NCI-H146 treated with DMSO at 0.1 percent for 48 hours (cell line): ENCODE results near the gene NCAPD2.

Experiments used
- DNase-seq: peaks from one replicate; lab custom pipeline; 2025; ENCODE audit not compliant: unreplicated experiment; lab: John Stamatoyannopoulos, UW

The NCAPD2 gene

DNA sequence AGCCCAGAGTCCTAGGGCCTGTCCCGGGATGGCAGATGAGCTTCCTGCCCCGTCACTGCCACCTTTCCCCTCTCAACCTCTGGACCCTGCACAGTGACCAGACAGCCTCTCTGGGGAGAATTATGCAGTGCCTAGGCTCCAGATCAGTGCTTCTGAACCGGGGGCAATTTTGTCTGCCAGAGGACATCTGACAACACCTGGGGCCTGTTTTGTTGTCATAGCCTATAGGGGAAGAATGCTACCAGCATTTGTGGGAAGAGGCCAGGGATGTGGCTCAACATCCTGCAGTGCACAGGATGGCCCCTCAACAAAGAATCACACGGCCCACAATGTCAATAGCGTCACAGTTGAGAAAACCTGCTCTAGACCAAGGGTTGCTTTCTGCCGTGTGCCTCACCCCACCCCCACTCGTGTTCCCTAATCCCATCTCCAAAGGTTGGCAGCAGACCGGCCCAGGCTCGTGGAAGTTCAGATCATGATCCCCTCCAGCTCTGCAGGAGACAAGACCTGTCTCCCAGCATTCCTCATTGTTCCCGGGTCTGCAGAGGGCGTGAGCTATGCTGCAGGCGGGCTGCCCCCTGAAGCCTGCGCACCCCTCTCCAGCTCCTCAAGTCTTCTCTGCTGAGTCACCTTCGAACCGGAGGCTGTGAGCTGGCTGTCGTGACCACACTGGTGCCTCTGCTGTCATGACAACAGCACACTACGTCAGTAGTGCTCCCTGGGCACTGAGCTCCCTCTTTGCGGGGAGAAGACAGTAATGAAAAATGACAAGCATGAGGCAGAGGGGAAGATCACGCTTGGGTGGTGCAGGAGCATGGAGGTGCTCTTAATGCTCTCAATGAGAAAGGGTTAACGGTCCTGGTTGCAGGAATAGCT, 38.4 kb downstream of the NCAPD2 start:
- peak; percentile 41 for DNase-seq

DNA sequence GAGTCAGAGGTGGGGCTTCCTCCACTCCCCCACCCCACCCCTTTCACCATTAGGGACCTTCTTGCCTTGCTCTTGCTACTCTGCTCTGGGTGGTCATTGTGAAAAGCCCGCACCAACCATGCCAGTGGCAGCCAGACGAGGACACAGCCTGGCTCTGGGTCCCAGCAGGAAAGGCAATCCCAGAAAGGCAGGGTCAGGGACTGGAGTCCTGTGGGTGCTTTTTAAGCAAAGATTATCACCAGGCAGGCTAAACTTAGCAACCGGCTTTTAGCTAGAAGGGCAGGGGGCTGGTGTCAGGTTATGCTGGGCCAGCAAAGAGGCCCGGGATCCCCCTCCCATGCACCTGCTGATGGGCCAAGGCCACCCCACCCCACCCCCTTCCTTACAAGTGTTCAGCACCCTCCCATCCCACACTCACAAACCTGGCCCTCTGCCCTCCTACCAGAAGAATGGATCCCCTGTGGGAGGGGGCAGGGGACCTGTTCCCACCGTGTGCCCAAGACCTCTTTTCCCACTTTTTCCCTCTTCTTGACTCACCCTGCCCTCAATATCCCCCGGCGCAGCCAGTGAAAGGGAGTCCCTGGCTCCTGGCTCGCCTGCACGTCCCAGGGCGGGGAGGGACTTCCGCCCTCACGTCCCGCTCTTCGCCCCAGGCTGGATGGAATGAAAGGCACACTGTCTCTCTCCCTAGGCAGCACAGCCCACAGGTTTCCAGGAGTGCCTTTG, 39.2 kb downstream of the NCAPD2 start:
- peak; percentile 83 for DNase-seq

DNA sequence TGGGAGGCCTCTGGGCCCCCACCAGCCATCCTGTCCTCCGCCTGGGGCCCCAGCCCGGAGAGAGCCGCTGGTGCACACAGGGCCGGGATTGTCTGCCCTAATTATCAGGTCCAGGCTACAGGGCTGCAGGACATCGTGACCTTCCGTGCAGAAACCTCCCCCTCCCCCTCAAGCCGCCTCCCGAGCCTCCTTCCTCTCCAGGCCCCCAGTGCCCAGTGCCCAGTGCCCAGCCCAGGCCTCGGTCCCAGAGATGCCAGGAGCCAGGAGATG, 39.7 kb downstream of the NCAPD2 start:
- DNase-seq: no peak

DNA sequence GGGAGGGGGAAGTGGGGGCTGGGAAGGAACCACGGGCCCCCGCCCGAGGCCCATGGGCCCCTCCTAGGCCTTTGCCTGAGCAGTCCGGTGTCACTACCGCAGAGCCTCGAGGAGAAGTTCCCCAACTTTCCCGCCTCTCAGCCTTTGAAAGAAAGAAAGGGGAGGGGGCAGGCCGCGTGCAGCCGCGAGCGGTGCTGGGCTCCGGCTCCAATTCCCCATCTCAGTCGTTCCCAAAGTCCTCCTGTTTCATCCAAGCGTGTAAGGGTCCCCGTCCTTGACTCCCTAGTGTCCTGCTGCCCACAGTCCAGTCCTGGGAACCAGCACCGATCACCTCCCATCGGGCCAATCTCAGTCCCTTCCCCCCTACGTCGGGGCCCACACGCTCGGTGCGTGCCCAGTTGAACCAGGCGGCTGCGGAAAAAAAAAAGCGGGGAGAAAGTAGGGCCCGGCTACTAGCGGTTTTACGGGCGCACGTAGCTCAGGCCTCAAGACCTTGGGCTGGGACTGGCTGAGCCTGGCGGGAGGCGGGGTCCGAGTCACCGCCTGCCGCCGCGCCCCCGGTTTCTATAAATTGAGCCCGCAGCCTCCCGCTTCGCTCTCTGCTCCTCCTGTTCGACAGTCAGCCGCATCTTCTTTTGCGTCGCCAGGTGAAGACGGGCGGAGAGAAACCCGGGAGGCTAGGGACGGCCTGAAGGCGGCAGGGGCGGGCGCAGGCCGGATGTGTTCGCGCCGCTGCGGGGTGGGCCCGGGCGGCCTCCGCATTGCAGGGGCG, 40.2 kb downstream of the NCAPD2 start, which contains the start of gene GAPDH:
GAPDH (plus strand) TSS at position 595 of the 772 bp plus-strand sequence. CDS start 316 bp downstream, outside the sequence.
- peak; percentile 99 for DNase-seq

DNA sequence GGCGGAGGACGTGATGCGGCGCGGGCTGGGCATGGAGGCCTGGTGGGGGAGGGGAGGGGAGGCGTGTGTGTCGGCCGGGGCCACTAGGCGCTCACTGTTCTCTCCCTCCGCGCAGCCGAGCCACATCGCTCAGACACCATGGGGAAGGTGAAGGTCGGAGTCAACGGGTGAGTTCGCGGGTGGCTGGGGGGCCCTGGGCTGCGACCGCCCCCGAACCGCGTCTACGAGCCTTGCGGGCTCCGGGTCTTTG, 40.7 kb downstream of the NCAPD2 start:
- no peak for DNase-seq

DNA sequence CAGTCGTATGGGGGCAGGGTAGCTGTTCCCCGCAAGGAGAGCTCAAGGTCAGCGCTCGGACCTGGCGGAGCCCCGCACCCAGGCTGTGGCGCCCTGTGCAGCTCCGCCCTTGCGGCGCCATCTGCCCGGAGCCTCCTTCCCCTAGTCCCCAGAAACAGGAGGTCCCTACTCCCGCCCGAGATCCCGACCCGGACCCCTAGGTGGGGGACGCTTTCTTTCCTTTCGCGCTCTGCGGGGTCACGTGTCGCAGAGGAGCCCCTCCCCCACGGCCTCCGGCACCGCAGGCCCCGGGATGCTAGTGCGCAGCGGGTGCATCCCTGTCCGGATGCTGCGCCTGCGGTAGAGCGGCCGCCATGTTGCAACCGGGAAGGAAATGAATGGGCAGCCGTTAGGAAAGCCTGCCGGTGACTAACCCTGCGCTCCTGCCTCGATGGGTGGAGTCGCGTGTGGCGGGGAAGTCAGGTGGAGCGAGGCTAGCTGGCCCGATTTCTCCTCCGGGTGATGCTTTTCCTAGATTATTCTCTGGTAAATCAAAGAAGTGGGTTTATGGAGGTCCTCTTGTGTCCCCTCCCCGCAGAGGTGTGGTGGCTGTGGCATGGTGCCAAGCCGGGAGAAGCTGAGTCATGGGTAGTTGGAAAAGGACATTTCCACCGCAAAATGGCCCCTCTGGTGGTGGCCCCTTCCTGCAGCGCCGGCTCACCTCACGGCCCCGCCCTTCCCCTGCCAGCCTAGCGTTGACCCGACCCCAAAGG, 41.2 kb downstream of the NCAPD2 start:
- DNase-seq: peak; percentile 72

DNA sequence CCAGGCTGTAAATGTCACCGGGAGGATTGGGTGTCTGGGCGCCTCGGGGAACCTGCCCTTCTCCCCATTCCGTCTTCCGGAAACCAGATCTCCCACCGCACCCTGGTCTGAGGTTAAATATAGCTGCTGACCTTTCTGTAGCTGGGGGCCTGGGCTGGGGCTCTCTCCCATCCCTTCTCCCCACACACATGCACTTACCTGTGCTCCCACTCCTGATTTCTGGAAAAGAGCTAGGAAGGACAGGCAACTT, 41.7 kb downstream of the NCAPD2 start:
- DNase-seq: no peak

DNA sequence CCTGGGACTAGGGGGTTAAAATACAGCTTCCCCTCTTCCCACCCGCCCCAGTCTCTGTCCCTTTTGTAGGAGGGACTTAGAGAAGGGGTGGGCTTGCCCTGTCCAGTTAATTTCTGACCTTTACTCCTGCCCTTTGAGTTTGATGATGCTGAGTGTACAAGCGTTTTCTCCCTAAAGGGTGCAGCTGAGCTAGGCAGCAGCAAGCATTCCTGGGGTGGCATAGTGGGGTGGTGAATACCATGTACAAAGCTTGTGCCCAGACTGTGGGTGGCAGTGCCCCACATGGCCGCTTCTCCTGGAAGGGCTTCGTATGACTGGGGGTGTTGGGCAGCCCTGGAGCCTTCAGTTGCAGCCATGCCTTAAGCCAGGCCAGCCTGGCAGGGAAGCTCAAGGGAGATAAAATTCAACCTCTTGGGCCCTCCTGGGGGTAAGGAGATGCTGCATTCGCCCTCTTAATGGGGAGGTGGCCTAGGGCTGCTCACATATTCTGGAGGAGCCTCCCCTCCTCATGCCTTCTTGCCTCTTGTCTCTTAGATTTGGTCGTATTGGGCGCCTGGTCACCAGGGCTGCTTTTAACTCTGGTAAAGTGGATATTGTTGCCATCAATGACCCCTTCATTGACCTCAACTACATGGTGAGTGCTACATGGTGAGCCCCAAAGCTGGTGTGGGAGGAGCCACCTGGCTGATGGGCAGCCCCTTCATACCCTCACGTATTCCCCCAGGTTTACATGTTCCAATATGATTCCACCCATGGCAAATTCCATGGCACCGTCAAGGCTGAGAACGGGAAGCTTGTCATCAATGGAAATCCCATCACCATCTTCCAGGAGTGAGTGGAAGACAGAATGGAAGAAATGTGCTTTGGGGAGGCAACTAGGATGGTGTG, 42.3 kb downstream of the NCAPD2 start:
- DNase-seq: no peak

DNA sequence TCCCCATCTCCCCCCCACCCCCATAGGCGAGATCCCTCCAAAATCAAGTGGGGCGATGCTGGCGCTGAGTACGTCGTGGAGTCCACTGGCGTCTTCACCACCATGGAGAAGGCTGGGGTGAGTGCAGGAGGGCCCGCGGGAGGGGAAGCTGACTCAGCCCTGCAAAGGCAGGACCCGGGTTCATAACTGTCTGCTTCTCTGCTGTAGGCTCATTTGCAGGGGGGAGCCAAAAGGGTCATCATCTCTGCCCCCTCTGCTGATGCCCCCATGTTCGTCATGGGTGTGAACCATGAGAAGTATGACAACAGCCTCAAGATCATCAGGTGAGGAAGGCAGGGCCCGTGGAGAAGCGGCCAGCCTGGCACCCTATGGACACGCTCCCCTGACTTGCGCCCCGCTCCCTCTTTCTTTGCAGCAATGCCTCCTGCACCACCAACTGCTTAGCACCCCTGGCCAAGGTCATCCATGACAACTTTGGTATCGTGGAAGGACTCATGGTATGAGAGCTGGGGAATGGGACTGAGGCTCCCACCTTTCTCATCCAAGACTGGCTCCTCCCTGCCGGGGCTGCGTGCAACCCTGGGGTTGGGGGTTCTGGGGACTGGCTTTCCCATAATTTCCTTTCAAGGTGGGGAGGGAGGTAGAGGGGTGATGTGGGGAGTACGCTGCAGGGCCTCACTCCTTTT, 43.1 kb downstream of the NCAPD2 start:
- no peak for DNase-seq

DNA sequence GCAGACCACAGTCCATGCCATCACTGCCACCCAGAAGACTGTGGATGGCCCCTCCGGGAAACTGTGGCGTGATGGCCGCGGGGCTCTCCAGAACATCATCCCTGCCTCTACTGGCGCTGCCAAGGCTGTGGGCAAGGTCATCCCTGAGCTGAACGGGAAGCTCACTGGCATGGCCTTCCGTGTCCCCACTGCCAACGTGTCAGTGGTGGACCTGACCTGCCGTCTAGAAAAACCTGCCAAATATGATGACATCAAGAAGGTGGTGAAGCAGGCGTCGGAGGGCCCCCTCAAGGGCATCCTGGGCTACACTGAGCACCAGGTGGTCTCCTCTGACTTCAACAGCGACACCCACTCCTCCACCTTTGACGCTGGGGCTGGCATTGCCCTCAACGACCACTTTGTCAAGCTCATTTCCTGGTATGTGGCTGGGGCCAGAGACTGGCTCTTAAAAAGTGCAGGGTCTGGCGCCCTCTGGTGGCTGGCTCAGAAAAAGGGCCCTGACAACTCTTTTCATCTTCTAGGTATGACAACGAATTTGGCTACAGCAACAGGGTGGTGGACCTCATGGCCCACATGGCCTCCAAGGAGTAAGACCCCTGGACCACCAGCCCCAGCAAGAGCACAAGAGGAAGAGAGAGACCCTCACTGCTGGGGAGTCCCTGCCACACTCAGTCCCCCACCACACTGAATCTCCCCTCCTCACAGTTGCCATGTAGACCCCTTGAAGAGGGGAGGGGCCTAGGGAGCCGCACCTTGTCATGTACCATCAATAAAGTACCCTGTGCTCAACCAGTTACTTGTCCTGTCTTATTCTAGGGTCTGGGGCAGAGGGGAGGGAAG, 43.9 kb downstream of the NCAPD2 start:
- DNase-seq: peak; percentile 81

DNA sequence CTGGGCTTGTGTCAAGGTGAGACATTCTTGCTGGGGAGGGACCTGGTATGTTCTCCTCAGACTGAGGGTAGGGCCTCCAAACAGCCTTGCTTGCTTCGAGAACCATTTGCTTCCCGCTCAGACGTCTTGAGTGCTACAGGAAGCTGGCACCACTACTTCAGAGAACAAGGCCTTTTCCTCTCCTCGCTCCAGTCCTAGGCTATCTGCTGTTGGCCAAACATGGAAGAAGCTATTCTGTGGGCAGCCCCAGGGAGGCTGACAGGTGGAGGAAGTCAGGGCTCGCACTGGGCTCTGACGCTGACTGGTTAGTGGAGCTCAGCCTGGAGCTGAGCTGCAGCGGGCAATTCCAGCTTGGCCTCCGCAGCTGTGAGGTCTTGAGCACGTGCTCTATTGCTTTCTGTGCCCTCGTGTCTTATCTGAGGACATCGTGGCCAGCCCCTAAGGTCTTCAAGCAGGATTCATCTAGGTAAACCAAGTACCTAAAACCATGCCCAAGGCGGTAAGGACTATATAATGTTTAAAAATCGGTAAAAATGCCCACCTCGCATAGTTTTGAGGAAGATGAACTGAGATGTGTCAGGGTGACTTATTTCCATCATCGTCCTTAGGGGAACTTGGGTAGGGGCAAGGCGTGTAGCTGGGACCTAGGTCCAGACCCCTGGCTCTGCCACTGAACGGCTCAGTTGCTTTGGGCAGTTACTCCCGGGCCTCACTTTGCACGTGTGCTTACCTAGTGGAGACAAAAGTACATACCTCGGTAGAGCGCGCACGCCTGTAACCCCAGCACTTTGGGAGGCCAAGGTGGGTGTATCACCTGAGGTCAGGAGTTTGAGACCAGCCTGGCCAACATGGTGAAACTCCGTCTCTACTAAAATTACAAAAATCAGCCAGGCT, 44.8 kb downstream of the NCAPD2 start:
- no peak for DNase-seq

DNA sequence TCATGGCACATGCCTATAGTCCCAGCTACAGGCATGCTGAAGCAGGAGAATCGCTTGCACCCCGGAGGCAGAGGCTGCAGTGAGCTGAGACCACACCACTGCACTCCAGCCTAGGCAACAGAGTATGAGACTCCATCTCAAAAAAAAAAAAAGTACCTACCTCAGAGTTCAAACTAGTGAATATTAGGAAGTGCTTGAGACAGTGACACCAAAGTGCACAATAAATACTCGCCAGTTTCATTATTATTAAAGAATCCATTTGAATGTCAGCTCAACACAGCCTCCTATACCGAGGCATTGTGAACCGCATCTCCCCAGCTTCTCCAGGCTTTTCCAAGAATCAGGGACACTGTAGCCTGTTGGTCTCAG, 45.4 kb downstream of the NCAPD2 start:
- no peak for DNase-seq

DNA sequence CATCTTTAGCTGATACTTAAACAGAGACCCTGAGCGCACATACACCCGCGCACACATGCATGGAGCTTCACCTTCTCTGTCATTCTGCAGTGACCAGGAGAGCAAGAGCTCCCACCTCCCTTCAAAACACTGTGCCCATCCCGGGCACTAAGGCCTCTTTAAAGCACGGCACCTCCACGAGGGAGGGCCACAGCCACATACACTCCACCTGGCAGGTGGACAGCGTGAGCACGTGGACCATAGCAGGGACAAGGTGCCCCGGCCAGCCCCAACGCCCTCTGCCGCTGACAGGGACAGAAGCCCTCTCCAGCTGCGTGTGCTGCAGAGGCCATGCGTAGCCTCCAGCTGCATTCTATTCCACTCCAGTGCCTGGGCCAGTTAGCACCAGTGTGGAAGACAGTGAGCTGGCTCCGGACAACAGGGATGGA, 45.8 kb downstream of the NCAPD2 start:
- DNase-seq: no peak

DNA sequence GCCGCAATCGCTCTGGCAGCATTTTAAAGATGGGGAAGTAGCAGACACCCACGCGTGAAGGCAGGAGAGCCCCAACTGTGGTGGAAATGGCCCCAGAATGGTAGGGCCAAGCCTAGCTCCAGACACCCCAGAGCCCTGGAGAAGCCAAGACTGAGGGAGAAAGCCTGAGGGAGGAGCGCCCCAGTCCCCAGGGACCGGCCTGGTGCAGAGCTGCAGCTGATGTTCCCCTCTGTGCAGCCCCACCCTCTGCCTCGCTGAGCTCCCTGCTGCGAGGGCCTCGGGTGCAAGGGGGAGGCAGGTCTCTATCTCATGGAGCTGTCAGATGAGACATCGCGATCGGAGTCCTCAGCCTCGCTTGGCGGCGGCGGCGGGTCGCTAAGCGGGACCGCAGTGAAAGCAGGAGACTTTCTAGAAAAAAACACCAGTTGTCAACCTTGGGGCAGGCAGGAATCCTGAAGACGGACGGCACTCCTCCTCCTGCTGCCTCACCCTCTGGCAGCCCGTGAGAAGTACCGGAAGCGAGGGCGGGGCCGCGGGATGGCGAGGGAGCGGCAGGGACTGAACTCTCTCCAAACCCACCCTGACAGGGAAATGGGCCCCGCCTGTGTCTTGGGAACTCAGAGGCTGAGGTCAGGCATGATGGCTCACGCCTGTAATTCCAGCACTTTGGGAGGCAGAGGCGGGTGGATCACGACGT, 46.4 kb downstream of the NCAPD2 start:
- DNase-seq: peak; percentile 81

DNA sequence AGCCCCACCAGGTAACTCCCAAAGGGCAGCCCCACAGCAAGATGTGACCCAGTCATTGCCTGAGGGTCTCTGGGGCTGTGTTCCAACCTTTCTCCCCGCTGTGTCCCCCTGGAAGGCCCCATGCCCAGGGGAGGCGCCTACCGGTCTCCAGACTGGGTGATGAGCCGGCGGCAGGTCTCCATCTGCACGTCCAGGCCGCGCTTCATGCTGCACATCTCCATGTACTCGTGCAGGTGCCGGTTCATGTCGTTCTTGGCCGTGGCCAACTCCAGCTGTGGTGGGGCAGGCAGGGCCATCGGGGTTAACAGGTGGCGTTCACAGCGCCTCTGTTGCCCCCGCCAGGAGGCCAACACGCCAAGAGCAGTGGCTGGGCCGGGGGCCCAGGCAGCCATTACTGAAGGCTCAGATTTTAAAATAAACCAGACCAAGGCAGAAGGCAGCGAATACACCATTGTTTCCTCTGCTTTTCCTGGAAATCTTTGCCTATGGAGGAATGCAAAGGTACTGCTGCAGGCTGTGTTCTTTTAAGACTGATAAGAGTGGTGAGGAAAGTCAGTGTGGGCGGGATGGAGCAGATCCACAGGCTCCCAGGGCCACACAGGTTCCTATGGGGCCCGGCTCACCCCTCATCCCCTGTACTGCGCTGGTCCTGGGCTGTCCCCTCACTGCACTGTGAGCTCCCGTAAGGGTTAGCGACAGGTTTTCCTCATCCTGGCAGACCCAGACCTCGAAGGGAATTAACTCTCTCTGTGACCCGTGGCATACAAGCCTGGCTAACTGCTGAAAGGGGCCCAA, 47.7 kb downstream of the NCAPD2 start:
- no peak for DNase-seq

DNA sequence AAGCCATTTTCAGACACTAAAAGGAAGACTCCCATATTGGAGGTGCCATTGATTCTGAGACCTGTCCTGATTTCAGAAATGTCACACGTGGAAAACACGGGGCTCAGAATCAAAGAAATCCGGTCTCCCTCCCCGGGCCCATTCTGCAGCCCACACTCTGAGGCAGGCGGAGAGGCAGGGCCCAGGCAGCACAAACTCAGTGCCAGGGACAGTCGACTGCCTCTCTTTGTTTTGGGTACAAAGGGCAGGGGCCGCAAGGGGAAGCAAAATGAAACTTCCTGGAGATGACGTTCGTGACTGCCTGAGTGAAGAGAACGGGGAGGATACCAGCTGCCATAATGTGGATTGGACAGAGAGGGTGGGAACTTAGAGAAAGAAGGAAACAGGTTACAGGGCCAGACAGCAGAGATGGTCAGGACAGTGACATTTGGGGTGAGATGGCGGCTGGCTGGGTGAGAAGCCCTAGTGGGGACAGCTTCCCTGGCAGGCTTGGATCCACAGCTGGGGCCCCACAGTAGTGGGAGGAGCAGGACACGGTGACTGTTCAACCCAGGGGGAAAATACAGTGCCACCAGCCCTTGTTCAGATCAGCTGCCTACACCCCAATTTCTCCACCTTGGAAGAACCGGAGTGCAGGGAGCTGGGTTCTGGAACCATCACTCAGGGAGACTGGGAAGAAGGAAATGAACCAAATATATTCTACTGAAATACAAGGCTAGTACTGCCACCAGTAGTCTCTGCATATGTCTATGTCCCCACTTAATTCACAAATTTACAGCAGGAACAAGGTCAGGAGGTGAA, 48.5 kb downstream of the NCAPD2 start:
- DNase-seq: no peak
